Left kidney (tissue), 2 donors: ENCODE measurements around the gene FETUB. TPM values are rescaled to one million over a fixed set of nuclear protein-coding genes. Genes with fewer than 3 reads are reported as not detected.
A peak's percentile ranks its signal among the peaks of the same experiment; 100 is the strongest.

Experiments used
- DNase-seq: peaks from one replicate; pipeline ENCODE4 v3.0.0-alpha.2; 2013
- polyA plus RNA-seq: library from polyadenylated mRNA; unstranded; fragments of 120-200 nt; gene quantifications from one replicate; pipeline ENCODE4 v1.2.1, GENCODE V29; 2013; ENCODE audit not compliant: insufficient read length

FETUB gene
- polyA plus RNA-seq, 1 donor, result 0.28 TPM

DNA sequence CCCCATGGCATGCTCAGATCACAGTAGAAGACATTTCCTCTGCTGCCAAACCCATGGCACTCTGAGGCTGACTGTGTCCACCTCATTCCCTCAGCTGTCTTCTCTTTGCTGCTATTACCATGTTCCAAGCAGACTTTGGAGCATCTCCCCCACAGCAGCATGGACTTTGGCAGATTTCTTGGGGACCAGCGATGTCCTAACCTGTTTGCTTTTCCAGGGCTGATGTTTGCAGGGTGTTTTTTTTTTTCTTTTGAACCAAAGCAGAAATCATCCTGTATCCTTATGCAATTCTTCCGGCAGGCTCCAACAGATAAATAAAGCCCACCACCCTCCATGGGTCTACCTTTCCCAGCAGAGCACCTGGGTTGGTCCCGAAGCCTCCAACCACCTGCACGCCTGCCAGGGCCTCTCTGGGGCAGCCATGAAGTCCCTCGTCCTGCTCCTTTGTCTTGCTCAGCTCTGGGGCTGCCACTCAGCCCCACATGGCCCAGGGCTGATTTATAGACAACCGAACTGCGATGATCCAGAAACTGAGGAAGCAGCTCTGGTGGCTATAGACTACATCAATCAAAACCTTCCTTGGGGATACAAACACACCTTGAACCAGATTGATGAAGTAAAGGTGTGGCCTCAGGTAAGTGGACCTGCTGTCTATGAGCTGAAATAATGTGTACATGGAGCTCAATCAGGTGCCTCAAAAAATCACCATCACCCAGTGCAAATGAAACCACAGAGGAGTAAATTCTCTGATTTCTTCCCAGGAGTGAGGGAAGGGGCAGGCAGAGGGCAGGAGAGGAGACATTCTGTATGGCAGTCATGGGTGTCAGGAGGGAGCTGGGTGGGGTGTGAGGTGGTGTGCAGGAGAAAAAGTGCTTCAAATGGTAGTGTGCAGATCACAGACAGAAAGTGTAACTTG is 27.2 kb upstream of the FETUB start, which contains the start of gene AHSG:
AHSG (plus strand) TSS at position 340 of the 916 bp plus-strand sequence; CDS start at position 422, 82 bp downstream.
- no peak for DNase-seq

GRCh38 chr3:186613637-186614265 is 26.4 kb upstream of the FETUB start:
- no peak for DNase-seq

GRCh38 chr3:186614266-186614596 is 26.0 kb upstream of the FETUB start:
- DNase-seq, result no peak

GRCh38 chr3:186614597-186615483 is 25.4 kb upstream of the FETUB start:
- peak; percentile 80 for DNase-seq

GRCh38 chr3:186616299-186616617 is 23.9 kb upstream of the FETUB start:
- no peak for DNase-seq

DNA sequence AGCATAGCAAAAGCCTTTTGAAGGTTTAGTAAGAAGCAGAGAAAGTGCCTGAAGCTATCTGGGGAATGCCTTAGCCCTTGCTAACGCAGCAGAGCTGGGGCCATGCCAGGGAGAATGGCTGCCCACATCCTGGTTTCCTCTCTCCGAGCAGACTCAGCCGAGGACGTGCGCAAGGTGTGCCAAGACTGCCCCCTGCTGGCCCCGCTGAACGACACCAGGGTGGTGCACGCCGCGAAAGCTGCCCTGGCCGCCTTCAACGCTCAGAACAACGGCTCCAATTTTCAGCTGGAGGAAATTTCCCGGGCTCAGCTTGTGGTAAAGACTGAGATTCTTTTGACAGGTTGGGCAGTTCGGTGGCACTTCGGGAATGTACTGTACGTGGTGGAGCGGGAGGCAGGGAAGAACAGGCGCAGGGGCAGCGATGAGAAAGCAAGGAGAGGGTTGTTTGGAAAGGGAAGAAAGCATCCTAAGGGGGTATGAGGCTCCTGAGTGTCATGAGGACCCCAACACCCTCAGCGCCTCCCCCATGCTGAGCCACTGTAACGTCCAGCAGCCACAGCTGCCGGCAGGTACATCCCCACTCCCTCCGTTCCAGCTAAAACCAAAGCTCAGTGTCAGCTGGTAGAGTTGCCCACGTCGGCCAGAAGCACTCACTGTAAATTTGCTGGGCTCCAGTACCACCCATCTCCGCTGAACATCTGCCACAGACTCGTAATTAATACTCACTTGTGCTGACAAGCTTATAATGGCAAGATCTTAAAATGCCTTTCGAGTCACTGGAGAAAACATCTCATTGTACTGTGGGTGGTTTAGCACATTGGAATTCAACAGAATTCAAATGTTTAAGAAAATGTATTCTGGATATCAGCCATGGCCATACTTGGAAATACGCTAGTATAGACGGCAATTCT is 22.9 kb upstream of the FETUB start:
- peak; percentile 60 for DNase-seq

GRCh38 chr3:186618318-186618938 is 21.8 kb upstream of the FETUB start:
- DNase-seq, result no peak

DNA sequence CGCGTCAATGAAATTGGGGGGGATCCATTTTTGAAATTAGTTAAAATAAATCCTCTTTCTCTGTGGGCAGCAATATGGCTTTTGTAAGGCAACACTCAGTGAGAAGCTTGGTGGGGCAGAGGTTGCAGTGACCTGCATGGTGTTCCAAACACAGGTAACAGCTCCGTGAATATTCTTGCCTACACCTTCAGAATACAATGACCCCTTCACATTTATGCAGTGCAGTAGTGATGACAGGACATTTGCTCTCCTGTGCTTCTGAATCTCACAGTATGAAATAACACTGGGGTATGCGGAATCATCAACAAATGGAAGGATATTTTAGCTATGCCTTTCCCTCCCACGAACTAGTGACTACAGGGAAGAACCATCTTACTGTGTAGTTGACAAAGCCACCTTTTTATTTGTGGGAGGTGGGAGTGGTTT is 20.4 kb upstream of the FETUB start:
- no peak for DNase-seq

DNA sequence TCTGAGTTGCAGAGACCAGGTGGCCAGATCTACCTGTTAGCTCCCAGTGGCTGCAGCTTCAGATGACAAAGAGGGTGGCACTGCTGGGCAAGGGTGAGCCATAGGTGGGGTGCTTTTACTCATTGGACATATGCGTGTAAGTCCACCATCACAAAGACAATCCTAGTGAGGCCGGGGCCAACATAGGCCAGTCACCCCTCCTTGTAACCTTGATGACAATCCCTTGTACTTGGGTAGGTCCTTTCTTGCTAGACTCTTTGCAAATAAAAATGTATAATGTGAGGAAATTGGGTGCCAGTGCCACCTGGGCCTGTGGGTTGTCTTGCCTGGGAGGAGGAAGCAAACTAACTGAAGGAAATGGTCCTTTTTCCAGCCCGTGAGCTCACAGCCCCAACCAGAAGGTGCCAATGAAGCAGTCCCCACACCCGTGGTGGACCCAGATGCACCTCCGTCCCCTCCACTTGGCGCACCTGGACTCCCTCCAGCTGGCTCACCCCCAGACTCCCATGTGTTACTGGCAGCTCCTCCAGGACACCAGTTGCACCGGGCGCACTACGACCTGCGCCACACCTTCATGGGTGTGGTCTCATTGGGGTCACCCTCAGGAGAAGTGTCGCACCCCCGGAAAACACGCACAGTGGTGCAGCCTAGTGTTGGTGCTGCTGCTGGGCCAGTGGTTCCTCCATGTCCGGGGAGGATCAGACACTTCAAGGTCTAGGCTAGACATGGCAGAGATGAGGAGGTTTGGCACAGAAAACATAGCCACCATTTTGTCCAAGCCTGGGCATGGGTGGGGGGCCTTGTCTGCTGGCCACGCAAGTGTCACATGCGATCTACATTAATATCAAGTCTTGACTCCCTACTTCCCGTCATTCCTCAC is 19.7 kb upstream of the FETUB start:
- no peak for DNase-seq

DNA sequence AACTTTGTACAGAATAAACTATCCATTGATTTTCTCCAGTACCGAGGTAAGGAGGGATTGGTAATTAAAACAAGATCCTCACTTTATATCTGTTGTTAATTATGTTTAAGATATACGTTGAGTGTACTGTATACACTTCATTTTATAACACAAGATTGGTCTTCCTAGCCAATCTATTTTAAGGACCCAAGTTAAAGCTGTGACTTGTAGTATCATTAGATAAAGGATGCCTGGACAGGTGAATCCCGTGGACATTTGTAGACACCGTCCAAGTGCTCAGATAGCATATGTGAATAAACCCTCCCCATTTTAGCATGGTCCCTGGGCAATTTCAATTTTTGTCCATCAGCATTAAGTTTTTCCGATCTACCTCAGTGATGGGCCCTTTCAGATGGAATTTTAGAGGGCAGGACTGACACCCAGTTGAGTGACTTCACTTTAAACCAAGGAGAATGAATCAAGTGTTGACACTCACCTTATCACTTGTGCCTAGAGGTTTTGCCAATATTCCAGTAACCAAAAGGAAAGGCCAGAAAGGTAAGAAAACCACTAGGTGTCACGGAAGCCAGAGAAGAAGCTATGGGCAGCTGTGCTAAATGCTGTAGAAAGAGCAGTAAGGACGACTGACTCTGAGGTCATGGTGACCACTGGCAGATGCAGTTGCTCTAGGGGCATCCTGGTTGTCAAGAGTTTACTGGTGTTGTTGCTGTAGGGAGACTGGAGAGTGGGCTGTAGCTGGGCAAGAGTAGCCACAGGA is 18.1 kb upstream of the FETUB start:
- DNase-seq, result no peak

- DNase-seq, result no peak
These were observed 17.4 kb upstream of the FETUB start for GRCh38 chr3:186622651-186623310.

DNA sequence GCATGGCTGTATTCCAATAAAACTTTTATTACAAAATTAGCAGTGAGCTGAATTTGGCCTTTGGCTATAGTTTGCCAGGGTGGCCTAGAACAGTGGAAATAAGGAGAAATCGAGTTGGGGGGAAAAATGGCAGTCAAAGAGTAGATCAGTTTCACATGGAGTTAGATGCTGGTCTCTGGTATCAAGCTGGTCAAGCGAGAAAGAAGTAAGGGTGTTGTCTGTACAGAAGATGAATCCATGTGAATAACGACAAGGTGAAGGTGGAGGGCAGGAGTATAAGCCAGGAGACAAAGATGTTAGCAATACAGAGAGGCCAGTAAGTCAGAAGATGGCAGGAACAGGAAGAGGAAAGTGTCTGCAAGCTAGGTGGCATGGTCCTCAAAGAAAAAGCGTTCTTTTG is 15.6 kb upstream of the FETUB start:
- DNase-seq, result no peak

- DNase-seq, result no peak
These were observed 14.6 kb upstream of the FETUB start for GRCh38 chr3:186625600-186626042.

DNA sequence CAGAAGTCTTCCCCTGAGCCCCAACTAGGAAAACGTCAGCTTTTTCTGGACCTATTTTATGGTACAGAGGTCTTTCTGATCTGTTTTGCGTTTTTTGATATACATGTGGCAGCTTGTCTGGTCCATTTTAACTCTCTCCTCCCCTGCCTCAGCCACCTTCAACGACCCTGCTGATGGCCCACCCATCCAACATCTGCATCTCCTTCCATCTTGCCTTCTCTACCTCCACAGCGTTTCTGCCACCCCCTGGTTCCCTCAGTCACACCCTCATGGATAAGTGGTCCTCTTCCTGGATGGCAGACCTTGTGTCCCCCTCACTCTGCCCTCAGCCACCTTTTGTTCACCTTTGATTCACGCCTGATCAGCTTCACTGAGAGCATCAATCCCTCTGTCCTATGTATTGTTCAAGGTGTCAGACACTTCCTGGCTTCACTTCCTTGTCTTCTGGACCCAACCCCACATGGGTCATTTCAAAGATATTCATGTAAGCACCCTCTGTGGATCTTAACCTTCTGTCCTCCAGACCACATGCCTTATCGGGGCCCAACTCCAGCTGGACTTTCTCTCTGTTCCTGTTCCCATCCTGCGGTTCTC is 13.8 kb upstream of the FETUB start:
- no peak for DNase-seq

DNA sequence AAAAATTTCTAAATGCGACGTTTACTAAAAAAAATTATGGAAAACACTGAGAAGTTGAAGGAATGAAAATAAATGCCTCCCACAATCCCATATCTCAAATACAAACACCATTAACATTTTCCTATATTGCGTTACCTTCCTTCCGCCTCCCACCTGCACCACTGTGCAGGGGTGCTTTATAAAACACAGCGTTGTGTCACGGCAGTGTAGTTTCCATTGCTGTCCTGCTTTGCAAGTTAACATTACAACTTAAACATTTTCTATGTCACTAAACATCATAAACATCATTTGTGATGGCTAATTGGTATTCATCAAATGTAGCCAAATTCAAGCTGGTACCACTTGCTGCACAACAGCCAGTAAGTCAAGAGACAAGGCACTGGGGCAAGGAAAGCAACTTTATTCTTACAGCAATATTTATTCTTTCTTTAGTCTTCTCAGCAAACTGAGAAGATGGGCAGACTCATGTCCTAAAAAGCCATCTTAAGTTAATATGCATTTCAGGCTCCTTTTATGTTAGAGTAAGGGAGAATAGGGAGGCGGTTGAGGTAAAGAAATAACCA is 12.3 kb upstream of the FETUB start:
- no peak for DNase-seq

DNA sequence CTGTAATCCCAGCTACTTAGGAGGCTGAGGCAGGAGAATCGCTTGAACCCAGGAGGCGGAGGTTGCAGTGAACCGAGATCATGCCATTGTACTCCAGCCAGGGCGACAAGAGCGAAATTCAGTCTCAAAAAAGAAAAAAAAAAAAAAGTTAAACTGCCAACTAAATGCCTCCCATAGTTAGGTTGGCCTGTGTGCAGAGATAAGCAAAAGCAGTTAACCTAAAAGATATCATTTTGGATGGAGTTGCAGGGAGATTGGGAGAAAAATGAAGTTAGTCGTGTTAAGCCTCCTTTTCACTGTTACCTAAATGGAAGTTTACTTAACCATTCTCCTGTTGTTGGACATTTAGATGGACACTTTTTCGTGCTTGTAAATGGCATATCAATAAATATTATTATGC is 11.4 kb upstream of the FETUB start:
- no peak for DNase-seq

- no peak for DNase-seq
These were observed 9.1 kb upstream of the FETUB start for GRCh38 chr3:186630950-186631641.
